ENCODE results near the gene CAD.

GRCh38 chr2:27186613-27187345 is 30.4 kb upstream of the CAD start:
- TF ChIP-seq CTCF (IDR thresholded peaks at IDR 0.05): no peak
- no peak for TF ChIP-seq POLR2AphosphoS5 (IDR thresholded peaks at IDR 0.05)
